BE2C (cell line): ENCODE measurements around the gene GLB1L2.

Source experiments
- DNase-seq: peaks from one replicate; pipeline ENCODE4 v3.0.0-alpha.2; 2020
- H3K27me3 ChIP-seq: fragments of 250-450 bp; sonication (Bioruptor Pico); 2 replicates; pipeline ENCODE4 v1.5.1; 2020; ENCODE audit warnings: mild to moderate bottlenecking
- H3K36me3 ChIP-seq: fragments of 250-450 bp; sonication (Bioruptor Pico); 2 replicates; pipeline ENCODE4 v1.5.1; 2020; ENCODE audit warnings: mild to moderate bottlenecking
- H3K4me1 ChIP-seq: fragments of 250-450 bp; sonication (Bioruptor Pico); 2 replicates; pipeline ENCODE4 v1.5.1; 2020
- H3K4me3 ChIP-seq: 2 replicates; pipeline ENCODE4 v1.5.1; 2011; ENCODE audit warnings: low read depth, low read length
- H3K9me3 ChIP-seq: fragments of 250-450 bp; sonication (Bioruptor Pico); 2 replicates; pipeline ENCODE4 v1.5.1; 2020
- TF ChIP-seq, protein P1 (sequence below): IDR thresholded peaks from 2 replicates; pipeline ENCODE4 v1.5.1; 2012; ENCODE audit warnings: mild to moderate bottlenecking, low read depth, low read length

The GLB1L2 gene

DNA sequence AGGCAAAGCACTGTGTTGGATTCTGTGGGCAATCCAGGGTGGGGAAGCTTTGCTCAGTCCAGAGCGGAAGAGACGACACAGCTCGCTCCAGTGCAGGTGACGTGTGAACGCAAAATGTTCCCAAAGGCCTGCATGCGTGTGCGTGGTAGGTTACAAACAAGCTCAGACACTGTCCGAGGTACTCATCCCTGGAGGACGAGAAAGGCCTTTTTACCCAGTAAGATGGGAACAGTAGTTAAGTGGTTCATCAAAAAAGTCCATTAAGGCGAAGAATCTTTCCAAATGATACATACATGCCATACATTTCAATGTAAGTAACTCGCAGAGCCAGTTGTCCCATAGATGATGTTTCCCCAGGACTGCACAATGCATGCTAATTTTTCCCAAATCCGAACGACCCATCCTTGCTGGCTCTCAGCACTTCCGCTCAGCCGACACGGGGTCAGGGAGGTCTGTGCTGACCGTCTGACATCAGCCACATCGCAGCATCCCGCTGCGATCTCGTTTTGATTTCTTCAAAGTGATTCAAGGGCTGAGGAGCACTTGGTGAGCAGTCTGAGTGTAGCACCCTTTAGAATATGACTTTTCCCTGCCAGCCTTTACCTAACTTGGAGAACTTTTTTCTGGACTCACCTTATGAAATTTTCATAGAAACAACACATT lies 61.3 kb downstream of the GLB1L2 start:
- no peak overlapping the region for H3K4me3 ChIP-seq
- TF ChIP-seq, protein P1, sequence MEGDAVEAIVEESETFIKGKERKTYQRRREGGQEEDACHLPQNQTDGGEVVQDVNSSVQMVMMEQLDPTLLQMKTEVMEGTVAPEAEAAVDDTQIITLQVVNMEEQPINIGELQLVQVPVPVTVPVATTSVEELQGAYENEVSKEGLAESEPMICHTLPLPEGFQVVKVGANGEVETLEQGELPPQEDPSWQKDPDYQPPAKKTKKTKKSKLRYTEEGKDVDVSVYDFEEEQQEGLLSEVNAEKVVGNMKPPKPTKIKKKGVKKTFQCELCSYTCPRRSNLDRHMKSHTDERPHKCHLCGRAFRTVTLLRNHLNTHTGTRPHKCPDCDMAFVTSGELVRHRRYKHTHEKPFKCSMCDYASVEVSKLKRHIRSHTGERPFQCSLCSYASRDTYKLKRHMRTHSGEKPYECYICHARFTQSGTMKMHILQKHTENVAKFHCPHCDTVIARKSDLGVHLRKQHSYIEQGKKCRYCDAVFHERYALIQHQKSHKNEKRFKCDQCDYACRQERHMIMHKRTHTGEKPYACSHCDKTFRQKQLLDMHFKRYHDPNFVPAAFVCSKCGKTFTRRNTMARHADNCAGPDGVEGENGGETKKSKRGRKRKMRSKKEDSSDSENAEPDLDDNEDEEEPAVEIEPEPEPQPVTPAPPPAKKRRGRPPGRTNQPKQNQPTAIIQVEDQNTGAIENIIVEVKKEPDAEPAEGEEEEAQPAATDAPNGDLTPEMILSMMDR, result no peak
- H3K36me3 ChIP-seq, result no peaks in the 10 kb centered on the region
- no peaks in the 10 kb centered on the region for H3K27me3 ChIP-seq
- H3K4me1 ChIP-seq, result peaks cover 5% of the 10 kb centered on the region
- DNase-seq, result no peak
- no peaks in the 10 kb centered on the region for H3K9me3 ChIP-seq

DNA sequence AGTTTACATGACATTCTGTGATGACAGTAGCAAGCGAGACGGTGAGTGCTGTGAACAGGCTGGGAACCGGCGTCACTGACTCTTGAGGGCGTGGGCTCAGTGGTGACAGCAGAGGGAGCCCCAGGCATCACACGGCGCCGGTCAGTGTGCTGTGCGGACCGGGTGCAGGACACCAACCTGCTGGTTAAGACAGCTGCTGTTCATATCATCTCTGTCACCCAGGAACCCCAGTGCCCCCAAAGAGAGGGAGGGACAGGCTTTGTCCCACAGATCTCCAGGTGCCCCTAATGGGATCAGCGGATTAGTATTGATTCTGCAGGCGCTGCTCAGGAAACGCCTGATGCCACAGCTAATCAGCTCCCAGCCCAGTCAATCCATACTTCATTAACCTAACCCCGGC lies 61.9 kb downstream of the GLB1L2 start:
- TF ChIP-seq, protein P1, result peak; percentile 70
- no peak overlapping the region for H3K4me3 ChIP-seq
- H3K36me3 ChIP-seq, result no peaks in the 10 kb centered on the region
- no peaks in the 10 kb centered on the region for H3K9me3 ChIP-seq
- H3K4me1 ChIP-seq, result peaks cover 5% of the 10 kb centered on the region
- no peaks in the 10 kb centered on the region for H3K27me3 ChIP-seq
- peak; percentile 64 for DNase-seq

DNA sequence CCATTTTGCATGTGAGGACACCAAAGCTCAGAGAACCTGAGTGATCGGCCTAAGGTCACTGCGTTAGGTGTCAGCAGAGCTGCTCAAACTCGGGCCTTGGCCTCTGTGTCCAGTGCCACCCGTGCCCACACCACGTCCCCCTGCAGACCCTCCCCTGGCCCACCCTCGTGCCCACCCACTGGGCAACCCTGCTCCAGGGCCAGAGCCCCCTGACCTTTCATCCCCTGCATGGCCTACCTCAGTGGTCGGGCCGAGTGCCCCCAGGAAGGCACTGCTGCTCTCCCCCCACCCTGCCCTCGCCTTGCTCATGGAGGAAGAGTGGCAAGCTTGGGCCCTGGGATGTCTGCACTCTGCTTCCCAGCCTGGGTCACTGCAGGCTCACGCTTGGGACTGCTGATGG lies 62.5 kb downstream of the GLB1L2 start:
- TF ChIP-seq, protein P1, result no peak
- Histone ChIP-seq H3K36me3 (no peaks in the 10 kb centered on the region), H3K27me3 (no peaks in the 10 kb centered on the region), H3K9me3 (no peaks in the 10 kb centered on the region), H3K4me1 (peaks cover 5% of the 10 kb centered on the region), H3K4me3 (no peak overlapping the region)
- DNase-seq, result no peak

DNA sequence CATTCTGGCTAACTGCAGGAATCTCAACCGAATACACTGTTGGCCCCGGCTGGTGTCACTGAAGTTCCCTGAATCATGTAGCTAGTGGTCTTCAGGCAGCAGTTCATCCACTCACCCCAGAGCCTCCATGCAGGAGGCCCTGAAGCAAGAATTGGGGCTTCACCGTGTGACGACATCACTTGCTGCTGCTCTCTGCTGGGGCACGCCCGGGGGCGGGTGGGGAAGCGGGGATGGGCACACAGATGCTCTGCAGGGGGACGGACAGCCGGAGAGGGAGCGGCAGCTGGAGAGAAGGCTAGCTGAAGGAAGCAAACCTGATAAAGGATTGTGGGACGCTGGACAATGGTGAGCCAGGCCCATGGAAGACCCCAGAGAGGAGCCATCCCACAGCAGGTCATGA lies 63.2 kb downstream of the GLB1L2 start:
- Histone ChIP-seq H3K9me3 (no peaks in the 10 kb centered on the region), H3K27me3 (no peaks in the 10 kb centered on the region), H3K4me3 (no peak overlapping the region), H3K36me3 (no peaks in the 10 kb centered on the region), H3K4me1 (peaks cover 5% of the 10 kb centered on the region)
- TF ChIP-seq, protein P1, result no peak
- no peak for DNase-seq

DNA sequence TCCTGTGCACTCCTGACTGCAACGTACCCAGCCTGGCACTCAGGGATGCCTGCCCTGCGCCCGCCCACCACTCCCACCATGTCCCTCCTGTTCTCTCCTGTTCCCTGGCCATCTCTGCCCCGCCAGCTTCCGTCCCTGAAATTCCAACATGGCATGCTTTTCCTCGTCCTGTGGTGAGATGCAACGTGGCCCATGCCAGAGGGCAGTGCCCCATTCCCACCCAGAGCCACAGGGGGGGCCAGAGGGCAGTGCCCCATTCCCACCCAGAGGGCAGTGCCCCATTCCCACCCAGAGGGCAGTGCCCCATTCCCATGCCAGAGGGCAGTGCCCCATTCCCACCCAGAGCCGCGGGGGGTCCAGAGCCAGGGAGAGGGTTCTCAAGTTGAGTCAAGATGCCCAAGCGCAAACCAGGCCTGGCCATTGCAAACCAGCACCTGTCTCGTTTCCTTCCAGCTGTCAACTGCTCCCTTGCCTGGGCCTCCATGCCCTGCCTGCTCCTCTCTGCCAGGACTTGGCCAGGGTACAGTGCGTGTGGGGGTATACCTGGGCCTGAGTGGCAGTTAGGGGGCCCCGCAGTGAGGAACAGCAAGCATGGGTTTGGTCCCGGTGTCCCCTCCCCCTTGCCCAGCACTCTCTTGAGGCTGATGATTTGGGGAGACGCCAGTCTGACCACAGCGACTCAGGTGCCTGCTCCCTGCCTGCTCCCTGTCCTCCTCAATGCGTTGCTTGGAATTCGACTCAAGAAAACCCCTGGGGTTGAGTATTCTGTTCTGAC lies 65.7 kb downstream of the GLB1L2 start:
- TF ChIP-seq, protein P1, result no peak
- no peak for DNase-seq
- no peaks in the 10 kb centered on the region for H3K27me3 ChIP-seq
- no peaks in the 10 kb centered on the region for H3K36me3 ChIP-seq
- peaks cover 5% of the 10 kb centered on the region for H3K4me1 ChIP-seq
- H3K4me3 ChIP-seq, result no peak overlapping the region
- H3K9me3 ChIP-seq, result no peaks in the 10 kb centered on the region

DNA sequence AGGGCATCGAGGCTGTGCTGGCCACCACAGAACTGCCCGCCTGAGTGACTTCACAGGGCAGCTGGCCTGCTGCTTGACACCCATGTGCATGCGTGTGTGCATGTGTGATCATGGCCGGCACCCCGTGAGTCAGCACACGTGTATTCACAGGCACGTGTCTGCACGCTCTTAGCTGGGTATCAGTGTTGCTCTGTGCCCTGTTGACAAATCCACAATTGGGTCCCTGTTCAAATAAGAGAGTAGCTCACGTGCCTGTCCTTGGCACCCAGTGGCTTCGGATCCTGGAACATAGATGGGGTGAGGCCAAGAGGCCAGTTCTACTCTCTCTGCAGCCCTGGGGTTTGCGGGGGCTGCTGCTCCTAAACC lies 66.3 kb downstream of the GLB1L2 start:
- Histone ChIP-seq H3K9me3 (no peaks in the 10 kb centered on the region), H3K4me3 (no peak overlapping the region), H3K4me1 (peaks cover 5% of the 10 kb centered on the region), H3K36me3 (no peaks in the 10 kb centered on the region), H3K27me3 (no peaks in the 10 kb centered on the region)
- TF ChIP-seq, protein P1, result no peak
- DNase-seq, result no peak
